Measurements from ENCODE around the gene ARHGAP23.

- TF ChIP-seq CTCF (IDR thresholded peaks at IDR 0.05; ENCODE audit: borderline replicate concordance, extremely low read depth, low read length, poor library complexity, severe bottlenecking) (no peak), EZH2 (IDR thresholded peaks at IDR 0.05; ENCODE audit: borderline replicate concordance, low read depth, low read length, severe bottlenecking) (no peak)
These were observed 30.3 kb downstream of the ARHGAP23 start for GRCh38 chr17:38458521-38458920.

Data from DND-41 (cell line).